ENCODE measurements around the gene PPAN. TPM values are rescaled to one million over a fixed set of nuclear protein-coding genes. Genes with fewer than 3 reads are reported as not detected.

The PPAN gene
- polyA plus RNA-seq, 1 donor (not counting 4 experiments of a cell fraction or from before 2014, with no cell fraction given): 32.3 TPM

GRCh38 chr19:10079031-10079453 is 27.1 kb upstream of the PPAN start:
- dilution Hi-C loops (cut with MboI; ENCODE audit: extremely low pct_ligation_motif_present, low sequenced_read_pairs): loop anchor here (25.0 kb wide), 1 partner anchor 142 kb away; the partner anchor contains the start of gene OLFM2
- H4K20me1 ChIP-seq (ENCODE audit: control insufficient read depth, extremely low read depth, insufficient read depth, low read length): no peaks in the 10 kb centered on the region
- no peak for TF ChIP-seq EZH2 (IDR thresholded peaks at IDR 0.05; ENCODE audit: low read length)
- no peak for TF ChIP-seq CTCF (optimal IDR thresholded peaks at IDR 0.05 in 1 of 3, IDR thresholded peaks at IDR 0.05 in 1 of 3, conservative IDR thresholded peaks at IDR 0.05 in 1 of 3; ENCODE audit: extremely low read depth in 1 of 3, insufficient read depth in 2 of 3, low read length in 3 of 3)
- H3K4me1 ChIP-seq (ENCODE audit: control insufficient read depth, extremely low read depth, insufficient read depth, low read length): no peaks in the 10 kb centered on the region
- H3K9me3 ChIP-seq (ENCODE audit: control insufficient read depth, low read depth, low read length): peaks cover 3% of the 10 kb centered on the region
- H3K9me1 ChIP-seq (ENCODE audit: control insufficient read depth, extremely low read depth, insufficient read depth, low read length): no peaks in the 10 kb centered on the region
- DNase-seq (ENCODE audit: low read depth, low spot score): no peak
- no peak overlapping the region for H3K9ac ChIP-seq (ENCODE audit: control insufficient read depth, extremely low read depth, insufficient read depth, low read length)
- no peak overlapping the region for H3K4me3 ChIP-seq (ENCODE audit: control insufficient read depth in 2 of 3, extremely low read depth in 1 of 3, insufficient read depth in 2 of 3, low read depth in 1 of 3, low read length in 3 of 3)
- H3K27me3 ChIP-seq (ENCODE audit: control insufficient read depth, extremely low read depth, insufficient read depth, low read length): no peaks in the 10 kb centered on the region
- no peaks in the 10 kb centered on the region for H3K79me2 ChIP-seq (ENCODE audit: control insufficient read depth, insufficient read depth, low read length)
- H2AFZ ChIP-seq (ENCODE audit: control insufficient read depth, low read length): no peak overlapping the region
- FAIRE-seq: no peak
- no peaks in the 10 kb centered on the region for H3K36me3 ChIP-seq (ENCODE audit: control insufficient read depth in 2 of 2, extremely low read depth in 1 of 2, insufficient read depth in 2 of 2, low read length in 2 of 2)
- H3K27ac ChIP-seq (ENCODE audit: control insufficient read depth, insufficient read depth, low read length): no peak overlapping the region
- H3K4me2 ChIP-seq (ENCODE audit: control insufficient read depth, extremely low read depth, insufficient read depth, low read depth, low read length): no peak overlapping the region

- Histone ChIP-seq H3K4me3 (ENCODE audit: control insufficient read depth in 2 of 3, extremely low read depth in 1 of 3, insufficient read depth in 2 of 3, low read depth in 1 of 3, low read length in 3 of 3) (no peak overlapping the region), H3K4me1 (ENCODE audit: control insufficient read depth, extremely low read depth, insufficient read depth, low read length) (no peaks in the 10 kb centered on the region), H2AFZ (ENCODE audit: control insufficient read depth, low read length) (no peak overlapping the region), H3K9ac (ENCODE audit: control insufficient read depth, extremely low read depth, insufficient read depth, low read length) (no peak overlapping the region), H4K20me1 (ENCODE audit: control insufficient read depth, extremely low read depth, insufficient read depth, low read length) (no peaks in the 10 kb centered on the region), H3K4me2 (ENCODE audit: control insufficient read depth, extremely low read depth, insufficient read depth, low read depth, low read length) (no peak overlapping the region), H3K27ac (ENCODE audit: control insufficient read depth, insufficient read depth, low read length) (no peak overlapping the region), H3K27me3 (ENCODE audit: control insufficient read depth, extremely low read depth, insufficient read depth, low read length) (no peaks in the 10 kb centered on the region), H3K9me3 (ENCODE audit: control insufficient read depth, low read depth, low read length) (no peaks in the 10 kb centered on the region), H3K36me3 (ENCODE audit: control insufficient read depth in 2 of 2, extremely low read depth in 1 of 2, insufficient read depth in 2 of 2, low read length in 2 of 2) (no peaks in the 10 kb centered on the region), H3K9me1 (ENCODE audit: control insufficient read depth, extremely low read depth, insufficient read depth, low read length) (no peaks in the 10 kb centered on the region), H3K79me2 (ENCODE audit: control insufficient read depth, insufficient read depth, low read length) (no peaks in the 10 kb centered on the region)
- dilution Hi-C loops (cut with MboI; ENCODE audit: extremely low pct_ligation_motif_present, low sequenced_read_pairs): loop anchor here (25.0 kb wide), 1 partner anchor 147 kb away; the partner anchor contains the start of gene OLFM2
- DNase-seq (ENCODE audit: low read depth, low spot score): no peak
- TF ChIP-seq CTCF (optimal IDR thresholded peaks at IDR 0.05 in 1 of 3, IDR thresholded peaks at IDR 0.05 in 1 of 3, conservative IDR thresholded peaks at IDR 0.05 in 1 of 3; ENCODE audit: extremely low read depth in 1 of 3, insufficient read depth in 2 of 3, low read length in 3 of 3) (no peak), EZH2 (IDR thresholded peaks at IDR 0.05; ENCODE audit: low read length) (no peak)
- no peak for FAIRE-seq
These were observed 22.3 kb upstream of the PPAN start for GRCh38 chr19:10083911-10084310.
